LNCaP clone FGC (cell line): ENCODE measurements around the gene SRM.
A peak's percentile ranks its signal among the peaks of the same experiment; 100 is the strongest.
"Not testable (repeated sequence)": the region's sequence is repeated elsewhere in the genome, so short reads cannot be mapped to it uniquely, and the experiment has no call there.

Experiments
- DNase-seq: peaks from one replicate; pipeline ENCODE4 v3.0.0-alpha.2; 2011; ENCODE audit warnings: low read depth
- H3K4me3 ChIP-seq: 2 replicates; pipeline ENCODE4 v1.5.1; 2011; ENCODE audit warnings: mild to moderate bottlenecking, low read depth, low read length, control low read depth
- TF ChIP-seq, protein P1 (sequence below): IDR thresholded peaks from 2 replicates; pipeline ENCODE4 v1.5.1; 2012; ENCODE audit warnings: mild to moderate bottlenecking; ENCODE audit not compliant: control insufficient read depth, insufficient read depth; ENCODE audit errors: extremely low read depth

Gene SRM

DNA sequence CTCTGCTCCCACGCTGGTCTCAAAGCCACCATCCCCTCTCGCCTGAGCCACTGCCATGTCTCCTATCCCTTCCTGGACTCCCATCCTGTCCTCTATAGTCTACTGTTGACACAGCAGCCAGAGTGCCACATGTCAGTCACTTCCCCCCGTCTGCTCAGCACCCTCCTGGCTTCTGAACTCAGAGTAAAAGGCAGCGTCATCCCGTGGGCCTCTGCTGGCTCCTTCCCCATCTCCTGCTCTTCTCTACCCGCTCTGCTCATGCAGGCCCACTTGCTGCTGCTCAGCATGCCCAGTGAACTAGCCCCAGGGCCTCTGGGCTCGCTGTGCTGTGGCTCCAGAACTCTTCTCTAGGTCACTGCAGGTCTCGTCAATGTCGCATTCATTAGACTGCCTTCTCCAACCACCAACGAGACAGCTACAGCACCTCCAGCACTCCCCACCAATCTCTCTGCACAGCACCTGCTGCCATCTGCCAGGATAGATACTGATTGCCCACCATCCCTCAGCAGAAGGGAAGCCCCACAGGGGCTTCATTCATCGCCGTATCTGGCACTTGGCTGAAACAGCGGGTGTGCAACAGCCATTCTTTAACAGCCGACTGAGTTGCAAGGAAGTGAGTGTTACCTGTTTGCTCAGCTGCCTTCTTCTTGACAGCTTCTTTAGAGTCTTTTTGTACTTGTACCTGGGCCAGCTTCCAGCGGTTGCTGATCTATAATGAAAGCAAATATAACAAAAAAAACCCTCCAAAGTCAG is 11.8 kb upstream of the SRM start:
- TF ChIP-seq, protein P1, sequence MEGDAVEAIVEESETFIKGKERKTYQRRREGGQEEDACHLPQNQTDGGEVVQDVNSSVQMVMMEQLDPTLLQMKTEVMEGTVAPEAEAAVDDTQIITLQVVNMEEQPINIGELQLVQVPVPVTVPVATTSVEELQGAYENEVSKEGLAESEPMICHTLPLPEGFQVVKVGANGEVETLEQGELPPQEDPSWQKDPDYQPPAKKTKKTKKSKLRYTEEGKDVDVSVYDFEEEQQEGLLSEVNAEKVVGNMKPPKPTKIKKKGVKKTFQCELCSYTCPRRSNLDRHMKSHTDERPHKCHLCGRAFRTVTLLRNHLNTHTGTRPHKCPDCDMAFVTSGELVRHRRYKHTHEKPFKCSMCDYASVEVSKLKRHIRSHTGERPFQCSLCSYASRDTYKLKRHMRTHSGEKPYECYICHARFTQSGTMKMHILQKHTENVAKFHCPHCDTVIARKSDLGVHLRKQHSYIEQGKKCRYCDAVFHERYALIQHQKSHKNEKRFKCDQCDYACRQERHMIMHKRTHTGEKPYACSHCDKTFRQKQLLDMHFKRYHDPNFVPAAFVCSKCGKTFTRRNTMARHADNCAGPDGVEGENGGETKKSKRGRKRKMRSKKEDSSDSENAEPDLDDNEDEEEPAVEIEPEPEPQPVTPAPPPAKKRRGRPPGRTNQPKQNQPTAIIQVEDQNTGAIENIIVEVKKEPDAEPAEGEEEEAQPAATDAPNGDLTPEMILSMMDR, result no peak
- H3K4me3 ChIP-seq, result no peak overlapping the region
- peak; percentile 77 for DNase-seq

DNA sequence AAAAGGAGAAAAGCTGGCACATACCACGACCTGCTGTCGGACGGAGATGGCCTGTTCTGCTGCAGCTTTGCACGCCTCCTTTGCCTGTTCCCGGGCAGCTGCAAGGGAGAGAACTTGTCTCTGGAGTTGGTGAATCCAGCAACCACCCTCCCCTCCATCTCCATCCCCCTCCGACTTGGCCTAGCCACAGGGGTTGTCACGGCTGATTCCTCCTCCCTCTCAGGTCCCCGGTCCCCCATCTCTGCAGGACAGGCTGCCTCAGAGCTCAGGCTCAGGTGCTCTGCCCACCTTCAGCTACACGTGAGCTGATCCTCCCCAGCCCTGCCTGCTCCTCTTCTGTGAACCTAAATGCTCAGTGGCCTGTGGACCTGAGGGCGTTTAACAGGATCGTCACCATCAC is 11.1 kb upstream of the SRM start:
- H3K4me3 ChIP-seq, result no peak overlapping the region
- DNase-seq, result no peak
- TF ChIP-seq, protein P1, result no peak

DNA sequence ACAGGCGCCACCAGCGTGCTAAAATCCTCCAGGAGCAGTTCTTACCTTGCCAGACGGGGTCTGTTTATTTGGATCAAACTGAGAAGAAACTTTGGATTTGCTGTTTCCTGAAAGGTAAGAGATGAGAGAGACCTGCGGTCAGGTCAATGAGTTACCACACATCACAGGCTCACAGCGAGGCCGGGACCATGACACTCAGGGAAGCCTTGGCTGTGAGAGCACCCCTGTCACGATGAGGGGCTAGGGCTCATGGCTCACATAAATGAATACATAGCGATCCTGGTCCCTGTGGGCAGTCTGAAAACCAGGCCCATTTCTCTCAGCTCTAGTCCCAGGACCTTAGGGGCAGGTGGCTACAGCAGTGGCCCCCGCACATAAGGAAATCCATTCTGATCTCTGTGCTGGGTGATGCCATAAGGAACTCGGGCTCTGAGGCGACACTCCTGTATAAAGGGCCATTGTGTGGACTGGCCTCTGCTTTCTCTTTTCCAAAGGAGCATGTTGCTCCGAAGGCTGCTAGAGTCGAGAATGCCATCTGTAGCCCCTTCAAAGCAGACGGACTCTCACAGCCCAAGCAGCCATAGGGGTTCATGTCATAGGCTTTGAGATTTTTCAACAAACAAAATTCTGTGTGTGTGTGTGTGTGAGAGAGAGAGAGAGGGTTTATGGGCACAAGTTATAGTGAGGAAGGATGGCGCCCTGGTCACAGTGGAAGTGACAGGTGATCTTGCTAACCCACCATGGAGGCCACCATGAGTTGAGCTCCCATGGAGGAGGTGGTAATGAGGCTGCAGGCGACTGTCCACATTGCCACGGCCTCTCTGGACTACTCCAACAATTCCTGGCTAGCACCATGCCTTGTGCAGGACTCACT is 9.0 kb upstream of the SRM start:
- DNase-seq, result no peak
- TF ChIP-seq, protein P1, result no peak
- no peak overlapping the region for H3K4me3 ChIP-seq

DNA sequence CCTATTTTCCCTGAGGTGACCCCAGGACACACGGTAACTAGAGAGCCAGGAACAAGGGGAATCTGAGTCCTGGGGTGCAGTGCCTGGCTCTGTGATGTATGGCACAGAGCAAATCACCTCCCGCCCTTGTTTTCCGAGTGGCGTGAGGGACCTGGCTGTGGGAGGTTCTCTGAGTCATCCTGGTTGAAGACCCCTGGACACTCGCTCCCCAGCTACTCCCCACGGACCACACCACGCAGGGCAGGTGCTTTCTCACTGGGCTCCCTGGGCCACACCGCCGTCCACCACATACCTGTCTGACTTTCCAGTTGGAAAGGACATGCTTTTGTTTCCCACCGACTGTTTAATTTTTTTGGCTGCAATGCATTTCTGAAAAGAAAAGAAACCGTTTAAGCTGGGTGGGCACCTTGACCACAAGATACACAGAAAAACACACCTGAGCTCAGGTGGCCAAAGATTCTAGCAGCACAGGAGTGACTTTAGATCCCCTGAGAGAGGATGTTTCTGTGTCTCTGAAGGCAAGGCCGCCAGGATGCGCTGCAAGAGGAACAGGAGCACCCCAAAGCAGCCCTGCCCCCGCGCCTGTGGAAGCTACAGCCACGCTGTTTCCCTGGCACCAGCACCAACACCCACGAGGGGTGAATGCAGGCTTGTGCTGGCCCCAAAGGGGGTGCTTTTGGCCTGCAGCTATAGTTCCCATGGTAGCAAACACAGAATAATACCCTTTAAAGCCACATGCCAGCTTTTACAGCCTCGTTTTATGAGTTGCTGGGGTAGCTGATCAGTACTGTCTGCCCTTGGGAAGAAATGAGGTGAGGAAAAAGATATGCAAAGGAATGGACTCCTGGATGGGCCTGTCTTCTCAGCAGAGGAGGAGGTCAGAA is 8.1 kb upstream of the SRM start:
- H3K4me3 ChIP-seq, result no peak overlapping the region
- TF ChIP-seq, protein P1, result no peak
- DNase-seq, result no peak

DNA sequence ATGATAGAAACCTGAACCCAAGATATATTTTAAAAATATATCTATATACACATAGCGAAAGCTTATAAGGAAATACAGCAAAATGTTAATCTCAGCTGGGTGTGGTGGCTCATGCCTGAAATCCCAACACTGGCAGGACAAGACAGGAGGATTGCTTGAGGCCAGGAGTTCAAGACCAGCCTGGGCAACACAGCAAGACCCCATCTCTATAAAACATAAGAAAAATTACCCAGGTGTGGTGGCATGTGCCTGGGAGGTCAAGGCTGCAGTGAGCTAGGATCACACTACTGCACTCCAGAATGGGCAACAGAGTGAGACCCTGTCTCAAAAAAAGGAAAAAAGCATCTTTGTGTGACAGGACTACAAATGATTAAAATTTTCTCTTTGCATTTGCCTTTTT is 6.0 kb upstream of the SRM start:
- TF ChIP-seq, protein P1, result no peak
- H3K4me3 ChIP-seq, result no peak overlapping the region
- DNase-seq, result no peak

DNA sequence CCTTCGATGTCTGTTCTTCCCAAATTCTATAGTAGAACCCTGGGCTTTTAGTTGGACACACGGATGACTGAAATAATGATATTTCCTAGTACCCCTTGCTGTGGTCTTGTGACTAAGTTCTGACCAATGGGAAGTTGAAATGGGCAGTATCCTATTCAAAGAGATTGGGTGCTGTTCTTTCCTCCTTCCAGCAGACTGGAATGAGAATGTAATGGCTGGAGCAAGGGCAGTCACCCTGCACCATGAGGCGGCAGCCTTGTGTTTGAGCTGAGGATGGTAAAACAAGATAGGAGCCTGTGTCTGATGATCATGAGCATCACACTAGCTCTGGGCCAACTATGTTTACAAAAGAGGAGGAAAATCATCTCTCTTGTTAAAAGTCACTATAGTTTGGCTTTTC is 5.1 kb upstream of the SRM start:
- DNase-seq, result no peak
- H3K4me3 ChIP-seq, result no peak overlapping the region
- TF ChIP-seq, protein P1, result no peak

DNA sequence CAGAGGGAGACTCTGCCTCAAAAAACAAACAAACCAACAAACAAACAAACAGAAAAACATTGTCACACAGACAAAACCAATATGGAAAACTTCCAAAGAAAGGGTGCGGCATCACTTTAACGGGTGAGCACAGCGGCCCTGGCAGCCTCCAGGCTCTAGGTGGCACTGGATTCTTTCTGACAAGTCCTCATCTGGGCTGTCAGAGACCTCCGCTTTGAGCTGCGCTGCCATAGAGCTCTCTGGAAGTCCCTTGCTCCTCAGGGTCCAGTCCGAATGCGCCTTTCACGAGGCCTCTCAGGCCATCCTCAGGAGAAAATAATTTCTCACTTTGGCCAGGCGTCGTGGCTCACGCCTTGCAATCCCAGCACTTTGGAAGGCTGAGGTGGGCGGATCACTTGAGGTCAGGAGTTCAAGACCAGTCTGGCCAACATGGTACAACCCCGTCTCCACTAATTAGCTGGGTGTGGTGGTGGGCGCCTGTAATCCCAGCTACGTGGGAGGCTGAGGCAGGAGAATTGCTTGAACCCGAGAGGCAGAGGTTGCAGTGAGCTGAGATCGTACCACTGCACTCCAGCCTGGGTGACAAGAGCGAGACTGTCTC is 4.2 kb upstream of the SRM start:
- H3K4me3 ChIP-seq, DNase-seq: not testable (repeated sequence)
